Activated CD8-positive, alpha-beta memory T cell treated with anti-CD3 and anti-CD28 coated beads, Interleukin-2, amount 50 U/mL, for 24 hours (primary cell): Measurements from ENCODE around the gene PACS2.

Source experiments
- DNase-seq: peaks from one replicate; pipeline ENCODE4 v3.0.0-alpha.2; 2020; ENCODE audit errors: extremely low read depth

Gene PACS2

GRCh38 chr14:105368426-105368825 lies 53.9 kb downstream of the PACS2 start:
- DNase-seq, result no peak

DNA sequence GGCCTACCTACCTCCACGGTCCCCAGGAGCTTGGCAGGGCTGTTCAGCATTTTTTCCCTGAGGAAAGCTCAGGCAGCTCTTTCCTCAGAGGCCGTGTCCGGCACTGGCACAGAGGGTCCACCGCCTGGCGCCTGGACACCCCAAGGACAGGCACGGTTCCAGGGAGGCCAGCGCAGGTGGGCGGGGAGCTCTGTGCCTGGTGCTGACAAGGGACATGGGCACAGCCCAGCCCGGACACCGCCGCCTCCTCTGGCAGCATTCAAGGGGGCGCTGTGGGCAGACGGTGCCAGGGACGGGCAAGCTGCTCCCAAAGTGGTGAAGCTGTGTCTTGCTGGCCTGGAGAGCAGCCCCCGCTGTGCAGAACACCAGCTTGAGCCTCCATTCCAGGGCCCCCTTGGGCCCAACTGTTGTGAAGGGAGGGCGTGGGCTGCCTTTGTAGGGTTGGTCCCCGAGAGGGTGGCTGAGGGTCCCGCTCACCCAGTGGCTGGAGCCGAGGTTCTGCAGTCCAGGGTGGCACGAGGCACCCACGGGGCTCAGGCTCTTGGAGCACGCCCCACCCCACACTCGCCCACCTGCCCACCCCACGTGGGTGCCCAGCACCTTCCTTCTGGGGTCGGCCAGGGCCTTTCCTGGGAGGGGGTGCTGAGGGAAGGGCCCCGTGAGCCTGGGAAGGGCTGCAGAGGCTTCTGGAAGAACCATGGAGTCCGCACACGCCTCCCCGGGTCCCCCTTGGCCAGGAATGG lies 54.5 kb downstream of the PACS2 start:
- DNase-seq, result no peak

- DNase-seq, result no peak
Observed at GRCh38 chr14:105369653-105370040, 55.1 kb downstream of the PACS2 start.

DNA sequence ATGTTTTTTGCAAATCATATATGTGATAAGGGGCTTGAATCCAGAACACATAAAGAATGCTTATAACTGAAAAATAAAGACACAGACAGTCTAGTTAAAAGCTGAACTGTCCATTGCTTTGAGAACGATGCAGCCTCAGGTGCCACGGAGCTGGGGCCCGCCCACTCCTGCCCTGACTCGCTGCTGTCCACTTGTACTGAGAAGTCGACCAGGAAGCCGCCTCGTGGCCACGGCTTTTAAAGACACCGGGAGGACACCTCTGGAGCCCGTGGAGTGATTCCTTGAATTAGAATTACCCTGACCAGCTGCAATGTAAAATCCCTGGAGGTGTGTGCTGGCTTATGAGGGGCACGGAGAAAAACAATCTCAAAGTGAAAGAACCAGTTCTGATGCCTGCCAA lies 59.8 kb downstream of the PACS2 start:
- no peak for DNase-seq

- DNase-seq, result peak; percentile 12
Observed at GRCh38 chr14:105375635-105376057, 61.1 kb downstream of the PACS2 start.

DNA sequence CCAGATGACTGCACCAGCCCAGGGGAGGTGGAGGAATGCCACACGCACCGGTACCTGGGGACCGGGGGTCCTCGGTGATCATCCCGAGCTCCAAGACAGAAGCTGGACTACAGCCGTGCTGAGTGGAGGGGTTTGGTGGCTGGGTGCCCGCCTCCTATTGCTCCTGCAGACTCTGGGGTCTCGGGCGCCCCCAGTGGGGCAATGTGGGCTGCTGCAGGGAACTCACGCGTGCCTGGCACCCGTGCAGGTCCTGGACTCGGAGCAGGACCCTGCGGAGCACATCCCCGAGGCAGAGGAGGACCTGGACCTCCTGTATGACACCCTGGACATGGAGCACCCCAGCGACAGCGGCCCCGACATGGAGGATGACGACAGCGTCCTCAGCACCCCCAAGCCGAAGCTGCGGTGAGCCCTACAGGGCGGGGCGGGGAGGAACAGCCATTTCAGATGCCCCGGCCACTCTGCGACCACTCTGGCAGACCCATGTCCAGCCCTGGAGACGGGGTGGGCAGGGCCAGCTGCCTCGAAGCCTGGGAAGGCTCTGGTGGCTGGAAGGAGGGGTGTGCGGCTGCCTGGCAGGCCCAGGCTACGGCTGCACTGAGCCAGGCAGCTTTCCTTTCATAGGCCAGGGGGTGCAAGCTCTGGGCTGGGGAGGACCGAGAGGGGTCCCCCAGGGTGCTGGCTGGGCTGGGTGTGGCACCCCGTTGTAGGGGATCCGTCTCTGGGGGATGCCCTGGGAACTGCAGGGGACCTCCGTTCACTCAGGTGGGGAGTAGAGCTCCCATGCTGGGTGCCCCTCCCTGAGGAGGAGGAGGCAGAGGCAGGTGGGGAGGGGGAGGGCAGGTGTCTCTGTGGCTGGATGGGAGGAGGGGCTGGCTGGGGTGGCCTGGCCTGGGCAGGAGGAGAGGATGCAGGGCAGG lies 62.2 kb downstream of the PACS2 start:
- no peak for DNase-seq

GRCh38 chr14:105377555-105378182 lies 63.1 kb downstream of the PACS2 start:
- no peak for DNase-seq

- no peak for DNase-seq
Observed at GRCh38 chr14:105378199-105378598, 63.7 kb downstream of the PACS2 start.

GRCh38 chr14:105378873-105379685 lies 64.5 kb downstream of the PACS2 start:
- no peak for DNase-seq

DNA sequence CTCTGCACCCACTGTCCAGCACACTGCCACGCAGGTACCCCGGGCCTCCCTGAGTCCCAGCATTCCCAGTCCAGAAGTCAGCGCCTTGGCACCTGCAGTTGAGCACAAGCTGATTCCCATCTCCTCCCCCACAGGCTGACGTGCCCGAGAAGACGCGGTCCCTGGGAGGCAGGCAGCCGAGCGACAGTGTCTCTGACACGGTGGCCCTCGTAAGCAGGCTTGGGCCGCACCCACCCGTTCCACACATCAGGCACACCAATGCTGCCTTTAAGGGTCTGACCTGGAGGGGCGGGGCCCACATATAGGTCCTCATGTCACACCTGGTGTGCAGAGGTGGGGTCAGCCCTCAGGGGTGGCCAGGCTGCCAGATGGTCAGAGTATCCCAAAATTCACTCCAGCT lies 65.4 kb downstream of the PACS2 start:
- DNase-seq, result no peak

DNA sequence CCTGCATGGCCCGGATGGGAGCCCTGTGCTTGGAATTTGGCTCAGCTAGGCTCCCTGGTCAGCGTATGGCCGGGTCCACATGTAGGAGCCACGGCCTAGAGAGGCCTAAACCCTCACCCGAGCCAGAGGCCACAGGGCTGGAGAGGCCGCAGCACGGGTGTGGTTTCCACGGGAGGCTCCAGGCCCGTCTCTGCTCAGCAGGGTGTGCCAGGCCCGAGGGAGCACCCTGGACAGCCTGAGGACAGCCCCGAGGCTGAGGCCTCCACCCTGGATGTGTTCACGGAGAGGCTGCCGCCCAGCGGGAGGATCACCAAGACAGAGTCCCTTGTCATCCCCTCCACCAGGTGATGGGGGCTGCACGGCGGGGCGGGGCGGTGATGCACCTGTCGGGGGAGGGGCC lies 66.2 kb downstream of the PACS2 start:
- no peak for DNase-seq

DNA sequence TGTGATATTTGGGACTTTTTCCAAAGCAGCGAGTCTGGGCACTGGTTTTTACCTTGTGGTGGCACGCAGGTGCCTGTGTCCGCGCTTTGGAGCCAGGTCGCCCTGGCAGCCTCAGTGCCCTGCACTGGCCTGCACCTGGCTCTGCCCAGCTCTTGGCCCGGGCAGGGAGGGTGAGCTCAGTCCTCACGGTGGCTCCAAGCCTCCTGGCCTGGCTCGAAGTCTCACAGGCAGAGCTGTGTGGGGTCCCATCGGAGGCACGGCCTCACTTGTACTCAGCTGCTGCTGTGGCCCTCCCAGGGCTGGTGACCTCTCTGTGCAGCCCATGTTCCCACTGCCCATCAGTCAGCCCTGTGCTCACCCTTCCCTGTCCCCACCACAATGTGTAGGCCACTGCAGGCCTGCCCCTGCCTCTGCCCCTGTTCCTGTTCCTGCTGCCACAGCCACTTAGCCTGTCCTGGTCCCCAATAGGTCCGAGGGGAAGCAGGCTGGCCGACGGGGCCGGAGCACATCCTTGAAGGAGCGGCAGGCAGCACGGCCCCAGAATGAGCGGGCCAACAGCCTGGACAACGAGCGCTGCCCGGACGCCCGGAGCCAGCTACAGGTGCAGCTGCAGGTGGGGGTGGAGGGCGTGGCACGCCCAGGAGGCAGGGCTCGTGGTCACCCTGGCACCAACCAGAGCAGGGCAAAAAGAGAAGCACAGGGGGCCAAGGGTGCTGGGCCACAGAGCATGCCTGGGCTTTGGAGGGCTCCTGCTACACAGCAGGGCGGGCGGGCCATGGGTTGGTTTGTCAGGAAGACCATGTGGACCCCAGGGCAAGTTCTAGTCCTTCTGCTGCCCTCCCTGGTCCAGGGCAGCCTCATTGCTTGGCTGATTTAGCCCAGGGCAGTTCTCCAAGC lies 67.1 kb downstream of the PACS2 start:
- DNase-seq, result no peak

GRCh38 chr14:105382343-105383082 lies 68.0 kb downstream of the PACS2 start:
- DNase-seq, result no peak

- no peak for DNase-seq
Observed at GRCh38 chr14:105383083-105383730, 68.7 kb downstream of the PACS2 start.

DNA sequence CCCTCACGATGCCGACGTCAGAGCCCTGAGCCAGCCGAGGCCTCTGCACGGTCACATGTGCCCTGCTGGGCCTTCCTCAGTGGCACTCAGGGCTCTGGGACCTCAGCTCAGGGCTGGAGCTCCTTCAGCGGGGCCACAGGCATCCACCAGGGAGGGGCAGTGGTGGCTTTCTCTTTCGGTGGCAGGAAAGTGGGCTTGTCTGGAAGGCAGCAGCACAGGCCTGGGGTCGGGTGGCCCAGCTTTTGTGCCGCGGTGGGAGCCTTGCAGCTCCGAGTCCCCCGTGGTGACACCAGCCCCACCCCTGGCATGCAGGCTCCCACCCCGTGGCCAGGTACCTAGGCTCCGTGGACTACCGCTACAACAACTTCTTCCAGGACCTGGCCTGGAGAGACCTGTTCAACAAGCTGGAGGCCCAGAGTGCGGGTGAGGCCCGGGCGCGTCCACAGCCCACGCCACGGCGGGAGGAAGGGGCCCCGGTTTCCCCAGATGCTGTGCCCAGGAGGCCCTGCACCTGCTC lies 69.6 kb downstream of the PACS2 start:
- DNase-seq, result no peak

GRCh38 chr14:105384605-105385321 lies 70.2 kb downstream of the PACS2 start:
- DNase-seq, result no peak

- DNase-seq, result no peak
Observed at GRCh38 chr14:105385322-105385637, 70.7 kb downstream of the PACS2 start.

- DNase-seq, result no peak
Observed at GRCh38 chr14:105385698-105386365, 71.3 kb downstream of the PACS2 start.
